ENCODE data around the gene TMEM106A.
"Not testable (repeated sequence)": the region's sequence is repeated elsewhere in the genome, so short reads cannot be mapped to it uniquely, and the experiment has no call there.

TMEM106A gene

GRCh38 chr17:43199633-43200032 is 12.0 kb upstream of the TMEM106A start:
- Histone ChIP-seq H3K27ac (ENCODE audit: insufficient read depth in 1 of 2, low read depth in 1 of 2, low read length in 2 of 2, poor library complexity in 1 of 2, severe bottlenecking in 2 of 2) (no peak overlapping the region), H3K27me3 (replicated peaks in 2 of 5; ENCODE audit: control insufficient read depth in 4 of 5, insufficient read depth in 5 of 5, low read length in 4 of 5) (no peaks in the 10 kb centered on the region), H3K4me3 (ENCODE audit: control insufficient read depth in 1 of 7, extremely low read depth in 1 of 7, insufficient read depth in 4 of 7, low read depth in 2 of 7, low read length in 6 of 7) (no peak overlapping the region), H3K9me3 (ENCODE audit: control extremely low read depth in 1 of 5, control insufficient read depth in 4 of 5, insufficient read depth in 2 of 5, low read depth in 1 of 5, low read length in 4 of 5) (no peaks in the 10 kb centered on the region), H3K36me3 (ENCODE audit: control insufficient read depth in 4 of 4, insufficient read depth in 4 of 4, low read length in 3 of 4) (peaks cover 28 to 78% (median 42%) of the 10 kb centered on the region in 4 experiments), H3K4me1 (ENCODE audit: control extremely low read depth in 1 of 4, control insufficient read depth in 4 of 4, insufficient read depth in 4 of 4, low read length in 3 of 4) (no peaks in the 10 kb centered on the region)
- DNase-seq: no peak
- 100% methylated on average over 2 of the region's 2 CpGs for WGBS (ENCODE audit: insufficient coverage)
- CTCF ChIA-PET: interaction anchor here (0.9 to 1.5 kb wide), 4 partner anchors 8 to 28 kb away, joined by 3 to 5 read pairs (median 4); no protein-coding TSS in a partner anchor
- POLR2A ChIA-PET: interaction anchor here (0.7 to 1.0 kb wide), 2 partner anchors 28 to 116 kb away, joined by 3 to 5 read pairs; no protein-coding TSS in a partner anchor

GRCh38 chr17:43200127-43200526 is 11.5 kb upstream of the TMEM106A start:
- Histone ChIP-seq H3K4me1 (ENCODE audit: control extremely low read depth in 1 of 4, control insufficient read depth in 4 of 4, insufficient read depth in 4 of 4, low read length in 3 of 4) (no peaks in the 10 kb centered on the region), H3K4me3 (ENCODE audit: control insufficient read depth in 1 of 7, extremely low read depth in 1 of 7, insufficient read depth in 4 of 7, low read depth in 2 of 7, low read length in 6 of 7) (no peak overlapping the region), H3K27me3 (replicated peaks in 2 of 5; ENCODE audit: control insufficient read depth in 4 of 5, insufficient read depth in 5 of 5, low read length in 4 of 5) (no peaks in the 10 kb centered on the region), H3K36me3 (ENCODE audit: control insufficient read depth in 4 of 4, insufficient read depth in 4 of 4, low read length in 3 of 4) (peaks cover 25 to 76% (median 39%) of the 10 kb centered on the region in 4 experiments), H3K27ac (ENCODE audit: insufficient read depth in 1 of 2, low read depth in 1 of 2, low read length in 2 of 2, poor library complexity in 1 of 2, severe bottlenecking in 2 of 2) (no peak overlapping the region), H3K9me3 (ENCODE audit: control extremely low read depth in 1 of 5, control insufficient read depth in 4 of 5, insufficient read depth in 2 of 5, low read depth in 1 of 5, low read length in 4 of 5) (no peaks in the 10 kb centered on the region)
- no peak for DNase-seq
- 90% methylated on average over 4 of the region's 4 CpGs for WGBS (ENCODE audit: insufficient coverage)
- CTCF ChIA-PET: interaction anchor here (0.9 to 1.4 kb wide), 3 partner anchors 9 to 28 kb away, joined by 3 to 5 read pairs (median 4); no protein-coding TSS in a partner anchor
- POLR2A ChIA-PET: interaction anchor here (0.7 to 1.0 kb wide), 3 partner anchors 12 to 115 kb away, joined by 3 to 5 read pairs (median 3); partner anchors contain the start of gene TMEM106A

DNA sequence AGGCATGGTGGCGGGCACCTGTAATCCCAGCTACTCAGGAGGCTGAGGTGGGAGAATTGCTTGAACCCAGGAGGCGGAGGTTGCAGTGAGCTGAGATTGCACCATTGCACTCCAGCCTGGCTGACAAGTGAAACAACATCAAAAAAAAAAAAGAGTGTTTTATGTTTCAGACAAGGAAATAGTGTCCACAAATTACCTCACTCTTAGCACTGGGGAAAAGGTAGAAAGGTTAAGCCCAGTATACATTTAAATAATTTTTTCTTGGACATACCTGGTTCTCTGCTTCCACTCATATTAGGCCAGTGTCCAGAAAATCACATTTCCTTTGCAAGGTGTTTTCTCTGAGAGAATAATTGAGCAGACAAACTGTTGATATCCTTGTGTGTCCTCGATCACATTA is 8.7 kb upstream of the TMEM106A start:
- POLR2A ChIA-PET; H3K9me3 ChIP-seq (ENCODE audit: control extremely low read depth in 1 of 5, control insufficient read depth in 4 of 5, insufficient read depth in 2 of 5, low read depth in 1 of 5, low read length in 4 of 5); H3K4me1 ChIP-seq (ENCODE audit: control extremely low read depth in 1 of 4, control insufficient read depth in 4 of 4, insufficient read depth in 4 of 4, low read length in 3 of 4); H3K27me3 ChIP-seq (replicated peaks in 2 of 5; ENCODE audit: control insufficient read depth in 4 of 5, insufficient read depth in 5 of 5, low read length in 4 of 5); H3K27ac ChIP-seq (ENCODE audit: insufficient read depth in 1 of 2, low read depth in 1 of 2, low read length in 2 of 2, poor library complexity in 1 of 2, severe bottlenecking in 2 of 2); DNase-seq; H3K4me3 ChIP-seq (ENCODE audit: control insufficient read depth in 1 of 7, extremely low read depth in 1 of 7, insufficient read depth in 4 of 7, low read depth in 2 of 7, low read length in 6 of 7): not testable (repeated sequence)
- WGBS (ENCODE audit: insufficient coverage): 100% methylated on average over 2 of the region's 3 CpGs
- peaks cover 24 to 63% (median 29%) of the 10 kb centered on the region in 4 experiments for H3K36me3 ChIP-seq (ENCODE audit: control insufficient read depth in 4 of 4, insufficient read depth in 4 of 4, low read length in 3 of 4)
- CTCF ChIA-PET: interaction anchor here (0.6 kb wide), 1 partner anchor 107 kb away, joined by 3 read pairs; no protein-coding TSS in a partner anchor

GRCh38 chr17:43210576-43210975 is 1.1 kb upstream of the TMEM106A start:
- ChIA-PET POLR2A (interaction anchor here (4.4 kb wide), 1 partner anchor 105 kb away, joined by 51 read pairs; no protein-coding TSS in a partner anchor), CTCF (interaction anchor here (1.6 kb wide), 1 partner anchor 105 kb away, joined by 6 read pairs; no protein-coding TSS in a partner anchor)
- peaks cover 8 to 28% (median 16%) of the 10 kb centered on the region in 4 experiments for H3K36me3 ChIP-seq (ENCODE audit: control insufficient read depth in 4 of 4, insufficient read depth in 4 of 4, low read length in 3 of 4)
- H3K4me1 ChIP-seq (ENCODE audit: control extremely low read depth in 1 of 4, control insufficient read depth in 4 of 4, insufficient read depth in 4 of 4, low read length in 3 of 4): peaks cover 21 to 35% (median 28%) of the 10 kb centered on the region in 4 experiments
- DNase-seq: no peak
- no peaks in the 10 kb centered on the region for H3K9me3 ChIP-seq (ENCODE audit: control extremely low read depth in 1 of 5, control insufficient read depth in 4 of 5, insufficient read depth in 2 of 5, low read depth in 1 of 5, low read length in 4 of 5)
- H3K4me3 ChIP-seq (ENCODE audit: control insufficient read depth in 1 of 7, extremely low read depth in 1 of 7, insufficient read depth in 4 of 7, low read depth in 2 of 7, low read length in 6 of 7): peak overlapping the region in 6 of 7 experiments; percentile 83 to 94 (median 86)
- 82% methylated on average over 1 of the region's 3 CpGs for WGBS (ENCODE audit: insufficient coverage)
- H3K27me3 ChIP-seq (replicated peaks in 2 of 5; ENCODE audit: control insufficient read depth in 4 of 5, insufficient read depth in 5 of 5, low read length in 4 of 5): no peaks in the 10 kb centered on the region
- peak overlapping the region; percentile 66 to 87 for H3K27ac ChIP-seq (ENCODE audit: insufficient read depth in 1 of 2, low read depth in 1 of 2, low read length in 2 of 2, poor library complexity in 1 of 2, severe bottlenecking in 2 of 2)

- H3K27ac ChIP-seq (ENCODE audit: insufficient read depth in 1 of 2, low read depth in 1 of 2, low read length in 2 of 2, poor library complexity in 1 of 2, severe bottlenecking in 2 of 2): peak overlapping the region; percentile 66 to 87
- peaks cover 21 to 35% (median 28%) of the 10 kb centered on the region in 4 experiments for H3K4me1 ChIP-seq (ENCODE audit: control extremely low read depth in 1 of 4, control insufficient read depth in 4 of 4, insufficient read depth in 4 of 4, low read length in 3 of 4)
- ChIA-PET CTCF (interaction anchor here (0.5 to 1.6 kb wide), 3 partner anchors 32 to 105 kb away, joined by 3 to 6 read pairs (median 3); no protein-coding TSS in a partner anchor), POLR2A (interaction anchor here (0.9 to 4.4 kb wide), 6 partner anchors 33 to 158 kb away, joined by 3 to 51 read pairs (median 3); partner anchors contain the start of gene NBR1)
- DNase-seq: peak in 2 of 3 donors; percentile 0 to 3
- peak overlapping the region; percentile 82 to 94 (median 85) for H3K4me3 ChIP-seq (ENCODE audit: control insufficient read depth in 1 of 7, extremely low read depth in 1 of 7, insufficient read depth in 4 of 7, low read depth in 2 of 7, low read length in 6 of 7)
- 60% methylated on average over 1 of the region's 2 CpGs for WGBS (ENCODE audit: insufficient coverage)
- peaks cover 12 to 33% (median 19%) of the 10 kb centered on the region in 4 experiments for H3K36me3 ChIP-seq (ENCODE audit: control insufficient read depth in 4 of 4, insufficient read depth in 4 of 4, low read length in 3 of 4)
- H3K9me3 ChIP-seq (ENCODE audit: control extremely low read depth in 1 of 5, control insufficient read depth in 4 of 5, insufficient read depth in 2 of 5, low read depth in 1 of 5, low read length in 4 of 5): no peaks in the 10 kb centered on the region
- no peaks in the 10 kb centered on the region for H3K27me3 ChIP-seq (replicated peaks in 2 of 5; ENCODE audit: control insufficient read depth in 4 of 5, insufficient read depth in 5 of 5, low read length in 4 of 5)
These were observed 574 bp upstream of the TMEM106A start for GRCh38 chr17:43211123-43211479.

GRCh38 chr17:43212641-43213490 is 1.2 kb downstream of the TMEM106A start:
- Histone ChIP-seq H3K9me3 (ENCODE audit: control extremely low read depth in 1 of 5, control insufficient read depth in 4 of 5, insufficient read depth in 2 of 5, low read depth in 1 of 5, low read length in 4 of 5) (no peaks in the 10 kb centered on the region), H3K4me3 (ENCODE audit: control insufficient read depth in 1 of 7, extremely low read depth in 1 of 7, insufficient read depth in 4 of 7, low read depth in 2 of 7, low read length in 6 of 7) (peak overlapping the region; percentile 82 to 94 (median 85)), H3K27me3 (replicated peaks in 2 of 5; ENCODE audit: control insufficient read depth in 4 of 5, insufficient read depth in 5 of 5, low read length in 4 of 5) (no peaks in the 10 kb centered on the region), H3K27ac (ENCODE audit: insufficient read depth in 1 of 2, low read depth in 1 of 2, low read length in 2 of 2, poor library complexity in 1 of 2, severe bottlenecking in 2 of 2) (peak overlapping the region; percentile 55 to 87), H3K36me3 (ENCODE audit: control insufficient read depth in 4 of 4, insufficient read depth in 4 of 4, low read length in 3 of 4) (peaks cover 13 to 41% (median 29%) of the 10 kb centered on the region in 4 experiments), H3K4me1 (ENCODE audit: control extremely low read depth in 1 of 4, control insufficient read depth in 4 of 4, insufficient read depth in 4 of 4, low read length in 3 of 4) (peaks cover 21 to 37% (median 28%) of the 10 kb centered on the region in 4 experiments)
- CTCF ChIA-PET: interaction anchor here (1.0 to 1.4 kb wide), 2 partner anchors 10 to 144 kb away, joined by 3 read pairs; no protein-coding TSS in a partner anchor
- 19% methylated on average over 3 of the region's 7 CpGs for WGBS (ENCODE audit: insufficient coverage)
- POLR2A ChIA-PET: interaction anchor here (1.6 to 4.4 kb wide), 2 partner anchors 43 to 103 kb away, joined by 7 to 51 read pairs; no protein-coding TSS in a partner anchor
- peak in 2 of 3 donors; percentile 44 to 56 for DNase-seq
